ENCODE measurements around the gene GPR39. TPM values are rescaled to one million over a fixed set of nuclear protein-coding genes. Genes with fewer than 3 reads are reported as not detected.

Gene GPR39
- total and polyA plus RNA-seq, 8 donors: 3.9 to 24.4 (median 4.6) TPM

- ATAC-seq: no peak
- DNase-seq: no peak
Observed at GRCh38 chr2:132597166-132597565, 180.6 kb downstream of the GPR39 start.

GRCh38 chr2:132597831-132598230 is 181.2 kb downstream of the GPR39 start:
- no peak overlapping the region for H3K27ac ChIP-seq
- DNase-seq (no peak), ATAC-seq (no peak)
- no peaks in the 10 kb centered on the region for H3K36me3 ChIP-seq
- H3K27me3 ChIP-seq: peaks cover 0 to 4% of the 10 kb centered on the region in 2 donors
- H3K9me3 ChIP-seq: peaks cover 0 to 3% of the 10 kb centered on the region in 2 donors
- no peaks in the 10 kb centered on the region for H3K4me1 ChIP-seq
- TF ChIP-seq CTCF (IDR thresholded peaks at IDR 0.05): no peak
- intact Hi-C loops (cut with DNase I): no loop called here
- no peak overlapping the region for H3K4me3 ChIP-seq

More at GRCh38 chr2:132597166-132597565, 180.6 kb downstream of the GPR39 start:
- TF ChIP-seq CTCF (IDR thresholded peaks at IDR 0.05): no peak
- H3K27ac ChIP-seq: no peak overlapping the region
- intact Hi-C loops (cut with DNase I): no loop called here
- no peaks in the 10 kb centered on the region for H3K36me3 ChIP-seq
- H3K4me1 ChIP-seq: no peaks in the 10 kb centered on the region
- H3K27me3 ChIP-seq: peaks cover 0 to 4% of the 10 kb centered on the region in 2 donors
- H3K9me3 ChIP-seq: peaks cover 0 to 3% of the 10 kb centered on the region in 2 donors
- H3K4me3 ChIP-seq: no peak overlapping the region

GRCh38 chr2:132598536-132598935 is 181.9 kb downstream of the GPR39 start:
- peaks cover 0 to 4% of the 10 kb centered on the region in 2 donors for H3K27me3 ChIP-seq
- H3K9me3 ChIP-seq: peaks cover 0 to 3% of the 10 kb centered on the region in 2 donors
- intact Hi-C loops (cut with DNase I): no loop called here
- H3K27ac ChIP-seq: no peak overlapping the region
- DNase-seq (no peak), ATAC-seq (no peak)
- H3K36me3 ChIP-seq: no peaks in the 10 kb centered on the region
- H3K4me3 ChIP-seq: no peak overlapping the region
- TF ChIP-seq CTCF (IDR thresholded peaks at IDR 0.05): no peak
- no peaks in the 10 kb centered on the region for H3K4me1 ChIP-seq

- Histone ChIP-seq H3K4me3 (no peak overlapping the region), H3K4me1 (no peaks in the 10 kb centered on the region), H3K27ac (no peak overlapping the region), H3K36me3 (no peaks in the 10 kb centered on the region), H3K27me3 (peaks cover 0 to 4% of the 10 kb centered on the region in 2 donors), H3K9me3 (peaks cover 0 to 3% of the 10 kb centered on the region in 2 donors)
- intact Hi-C loops (cut with DNase I): no loop called here
- TF ChIP-seq CTCF (IDR thresholded peaks at IDR 0.05): no peak
- no peak for ATAC-seq
- DNase-seq: no peak
Observed at GRCh38 chr2:132599556-132599955, 183.0 kb downstream of the GPR39 start.

- no peak for ATAC-seq
- Histone ChIP-seq H3K9me3 (no peaks in the 10 kb centered on the region), H3K4me1 (no peaks in the 10 kb centered on the region), H3K27me3 (no peaks in the 10 kb centered on the region), H3K27ac (no peak overlapping the region), H3K4me3 (no peak overlapping the region), H3K36me3 (no peaks in the 10 kb centered on the region)
- no peak for DNase-seq
- intact Hi-C loops (cut with DNase I): no loop called here
- TF ChIP-seq CTCF (IDR thresholded peaks at IDR 0.05): no peak
Observed at GRCh38 chr2:132604561-132604960, 188.0 kb downstream of the GPR39 start.

Data from left lung (tissue), 10 donors.